Tibial nerve (tissue), 3 donors: ENCODE data around the gene CHAC1.
A peak's percentile ranks its signal among the peaks of the same experiment; 100 is the strongest.

Experiments used
- POLR2A ChIP-seq, 2 donors: fragments of 450-650 bp; IDR thresholded peaks; one replicate each; pipeline ENCODE4 v1.6.1; 2017; ENCODE audit warnings: antibody characterized with exemption in 2 of 2, mild to moderate bottlenecking in 2 of 2, moderate library complexity in 2 of 2
- TF ChIP-seq, protein P1 (sequence below), 5 experiments: fragments of 200-600 bp in 3 of 5; fragments of 450-650 bp in 2 of 5; sonication (generic) in 3 of 5; IDR thresholded peaks; one replicate each; pipeline ENCODE4 v1.5.1; 2016 to 2019; ENCODE audit warnings: antibody characterized with exemption in 5 of 5, mild to moderate bottlenecking in 3 of 5, moderate library complexity in 2 of 5

DNA sequence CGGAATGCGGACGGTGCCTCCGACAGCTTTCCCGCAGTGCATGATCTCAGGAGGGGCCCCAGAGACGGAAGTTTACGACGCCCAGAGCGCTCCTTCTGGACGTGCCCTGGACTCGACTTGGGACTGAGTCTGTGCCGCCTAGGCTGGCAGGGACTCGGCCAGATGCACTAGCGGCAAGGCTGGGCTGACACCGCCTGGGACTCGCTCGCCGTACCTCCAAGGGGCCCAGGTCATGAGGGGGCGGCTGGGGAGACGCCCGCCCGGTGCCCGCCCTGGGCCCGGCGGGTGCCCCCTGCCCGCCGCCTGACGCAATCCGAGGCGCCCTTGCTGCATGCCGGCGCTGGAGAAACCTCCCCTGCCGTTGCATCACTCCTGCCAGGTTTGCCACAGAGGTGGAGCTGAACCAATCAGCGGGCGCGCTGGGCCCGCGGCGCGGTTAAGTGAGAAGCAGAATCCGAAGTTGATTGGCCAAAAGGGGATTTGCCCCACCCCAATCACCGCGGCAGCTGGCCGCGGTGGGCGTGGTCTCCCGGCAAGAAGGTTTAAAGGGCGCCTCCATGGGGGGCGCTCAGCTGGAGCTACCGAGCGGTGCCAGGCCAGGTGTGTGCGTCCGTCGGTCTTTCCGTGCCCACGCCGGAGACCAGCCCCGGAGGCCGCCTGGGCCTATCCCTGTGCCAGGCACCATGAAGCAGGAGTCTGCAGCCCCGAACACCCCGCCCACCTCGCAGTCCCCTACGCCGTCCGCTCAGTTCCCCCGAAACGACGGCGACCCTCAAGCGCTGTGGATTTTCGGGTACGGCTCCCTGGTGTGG lies at the start of gene CHAC1:
- TF ChIP-seq, protein P1, sequence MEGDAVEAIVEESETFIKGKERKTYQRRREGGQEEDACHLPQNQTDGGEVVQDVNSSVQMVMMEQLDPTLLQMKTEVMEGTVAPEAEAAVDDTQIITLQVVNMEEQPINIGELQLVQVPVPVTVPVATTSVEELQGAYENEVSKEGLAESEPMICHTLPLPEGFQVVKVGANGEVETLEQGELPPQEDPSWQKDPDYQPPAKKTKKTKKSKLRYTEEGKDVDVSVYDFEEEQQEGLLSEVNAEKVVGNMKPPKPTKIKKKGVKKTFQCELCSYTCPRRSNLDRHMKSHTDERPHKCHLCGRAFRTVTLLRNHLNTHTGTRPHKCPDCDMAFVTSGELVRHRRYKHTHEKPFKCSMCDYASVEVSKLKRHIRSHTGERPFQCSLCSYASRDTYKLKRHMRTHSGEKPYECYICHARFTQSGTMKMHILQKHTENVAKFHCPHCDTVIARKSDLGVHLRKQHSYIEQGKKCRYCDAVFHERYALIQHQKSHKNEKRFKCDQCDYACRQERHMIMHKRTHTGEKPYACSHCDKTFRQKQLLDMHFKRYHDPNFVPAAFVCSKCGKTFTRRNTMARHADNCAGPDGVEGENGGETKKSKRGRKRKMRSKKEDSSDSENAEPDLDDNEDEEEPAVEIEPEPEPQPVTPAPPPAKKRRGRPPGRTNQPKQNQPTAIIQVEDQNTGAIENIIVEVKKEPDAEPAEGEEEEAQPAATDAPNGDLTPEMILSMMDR (IDR thresholded peaks at IDR 0.05): no peak
- peak in 1 of 2 donors; percentile 18 for TF ChIP-seq POLR2A (IDR thresholded peaks at IDR 0.05)
